Fibroblast of mammary gland (primary cell): ENCODE data around the gene TRPM3.

Experiments used
- DNase-seq: peaks from one replicate; pipeline ENCODE4 v3.0.0-alpha.2; 2010; ENCODE audit warnings: low read depth
- H3K4me3 ChIP-seq: 2 replicates; pipeline ENCODE4 v1.5.1; 2011; ENCODE audit warnings: low read depth, mild to moderate bottlenecking, low read length, moderate library complexity; ENCODE audit not compliant: control insufficient read depth
- TF ChIP-seq, protein P1 (sequence below): conservative IDR thresholded peaks from 2 replicates; pipeline ENCODE4 v1.5.1; 2011; ENCODE audit warnings: low read depth, low read length, inconsistent platforms; ENCODE audit not compliant: control insufficient read depth, insufficient read depth

TRPM3 gene

GRCh38 chr9:70852711-70853240 is 268.6 kb downstream of the TRPM3 start:
- H3K4me3 ChIP-seq, result no peak overlapping the region
- TF ChIP-seq, protein P1, sequence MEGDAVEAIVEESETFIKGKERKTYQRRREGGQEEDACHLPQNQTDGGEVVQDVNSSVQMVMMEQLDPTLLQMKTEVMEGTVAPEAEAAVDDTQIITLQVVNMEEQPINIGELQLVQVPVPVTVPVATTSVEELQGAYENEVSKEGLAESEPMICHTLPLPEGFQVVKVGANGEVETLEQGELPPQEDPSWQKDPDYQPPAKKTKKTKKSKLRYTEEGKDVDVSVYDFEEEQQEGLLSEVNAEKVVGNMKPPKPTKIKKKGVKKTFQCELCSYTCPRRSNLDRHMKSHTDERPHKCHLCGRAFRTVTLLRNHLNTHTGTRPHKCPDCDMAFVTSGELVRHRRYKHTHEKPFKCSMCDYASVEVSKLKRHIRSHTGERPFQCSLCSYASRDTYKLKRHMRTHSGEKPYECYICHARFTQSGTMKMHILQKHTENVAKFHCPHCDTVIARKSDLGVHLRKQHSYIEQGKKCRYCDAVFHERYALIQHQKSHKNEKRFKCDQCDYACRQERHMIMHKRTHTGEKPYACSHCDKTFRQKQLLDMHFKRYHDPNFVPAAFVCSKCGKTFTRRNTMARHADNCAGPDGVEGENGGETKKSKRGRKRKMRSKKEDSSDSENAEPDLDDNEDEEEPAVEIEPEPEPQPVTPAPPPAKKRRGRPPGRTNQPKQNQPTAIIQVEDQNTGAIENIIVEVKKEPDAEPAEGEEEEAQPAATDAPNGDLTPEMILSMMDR, result no peak
- DNase-seq, result peak; percentile 22

DNA sequence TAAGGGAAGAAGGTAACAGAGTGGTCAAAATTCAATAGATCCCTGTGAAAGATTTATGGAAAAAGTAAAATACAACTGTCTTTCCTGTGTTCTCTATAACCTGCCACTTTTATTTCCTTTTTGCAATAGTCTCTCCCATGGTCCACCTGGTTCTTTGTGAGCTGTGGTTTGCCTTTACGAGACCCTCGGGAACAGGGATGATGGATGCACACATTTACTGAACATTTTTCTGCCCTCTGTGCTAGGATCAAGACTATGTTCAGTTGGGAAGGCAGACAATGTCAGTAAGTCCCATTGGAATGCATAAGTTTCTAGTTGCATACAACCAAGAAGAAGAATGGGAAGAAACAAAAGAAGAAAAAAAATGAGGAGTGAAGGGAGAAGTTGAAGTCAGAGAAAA is 281.2 kb downstream of the TRPM3 start:
- DNase-seq, result no peak
- H3K4me3 ChIP-seq, result no peak overlapping the region
- TF ChIP-seq, protein P1, result no peak

DNA sequence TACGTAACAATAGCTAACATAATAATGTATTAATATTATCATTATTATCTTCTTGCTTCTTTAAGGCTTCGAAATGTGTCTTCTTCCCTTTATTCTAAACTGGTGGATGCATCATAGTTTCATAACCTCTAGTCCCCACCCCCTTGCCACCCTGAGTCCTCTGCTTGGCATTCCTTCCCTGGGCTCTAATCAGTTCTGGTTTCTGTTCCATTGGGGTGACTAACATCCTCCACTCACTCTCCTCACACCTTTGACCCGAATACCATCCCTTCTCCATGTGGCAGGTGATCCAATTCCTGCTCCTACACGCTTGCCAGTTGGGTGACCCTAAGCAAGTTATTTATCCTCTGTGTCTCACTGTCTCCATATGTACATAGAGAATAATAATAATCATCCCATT is 286.1 kb downstream of the TRPM3 start:
- no peak overlapping the region for H3K4me3 ChIP-seq
- DNase-seq, result peak; percentile 56
- TF ChIP-seq, protein P1, result no peak

- H3K4me3 ChIP-seq, result no peak overlapping the region
- TF ChIP-seq, protein P1, result no peak
- peak; percentile 68 for DNase-seq
These were observed 288.9 kb downstream of the TRPM3 start for GRCh38 chr9:70832492-70832891.

DNA sequence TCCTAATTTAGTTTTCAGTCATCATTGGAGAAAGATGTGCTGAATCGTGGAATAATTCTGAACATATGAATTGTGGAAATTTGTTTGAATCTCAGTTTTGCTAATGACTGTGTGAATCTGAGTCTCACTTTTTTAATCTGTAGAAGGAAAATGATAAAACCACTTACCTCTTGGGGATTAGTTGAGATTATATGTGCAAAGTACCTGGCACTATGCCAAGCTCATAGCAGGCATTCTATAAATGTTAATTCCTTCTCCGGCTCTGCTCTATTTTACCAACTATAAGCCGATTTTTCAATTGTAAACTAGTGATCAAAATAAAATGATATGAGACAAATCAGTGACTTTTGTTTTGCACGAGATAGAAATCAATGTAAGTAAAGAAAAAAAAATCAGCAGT is 290.8 kb downstream of the TRPM3 start:
- TF ChIP-seq, protein P1, result no peak
- DNase-seq, result no peak
- H3K4me3 ChIP-seq, result no peak overlapping the region

DNA sequence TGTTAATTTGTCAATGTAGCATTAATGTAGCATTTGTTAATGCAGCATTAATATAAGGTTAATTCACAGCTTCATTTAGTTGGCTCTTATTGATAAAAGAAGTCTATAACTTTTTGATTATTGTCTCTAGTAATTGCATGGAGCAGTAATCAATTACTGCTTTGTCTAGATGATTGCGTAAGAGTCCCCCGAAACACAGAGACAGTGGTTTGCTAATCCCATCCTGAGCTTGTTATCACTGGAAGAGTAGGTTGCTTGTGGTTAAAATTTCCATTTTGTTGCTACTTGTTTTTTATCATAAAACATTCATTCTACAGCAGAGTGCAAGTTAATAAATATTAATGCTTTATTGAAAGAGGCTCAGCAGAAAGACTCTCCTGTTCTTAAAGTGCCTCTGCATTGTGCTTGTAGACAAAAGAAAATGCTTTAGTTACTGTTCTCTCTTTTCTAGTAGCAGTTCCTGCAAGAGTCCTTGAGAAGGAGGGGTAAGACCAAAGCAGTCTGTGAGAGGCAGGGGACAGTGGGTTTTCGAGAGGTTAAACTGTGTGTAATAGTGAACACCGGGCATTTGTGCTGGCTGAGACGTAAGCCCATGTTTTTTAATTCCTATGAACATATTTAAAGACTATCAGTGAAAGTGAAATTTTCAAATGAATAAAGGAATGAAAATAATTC is 291.7 kb downstream of the TRPM3 start:
- no peak overlapping the region for H3K4me3 ChIP-seq
- TF ChIP-seq, protein P1, result no peak
- peak; percentile 6 for DNase-seq

GRCh38 chr9:70826562-70826961 is 294.9 kb downstream of the TRPM3 start:
- TF ChIP-seq, protein P1, result no peak
- DNase-seq, result no peak
- H3K4me3 ChIP-seq, result no peak overlapping the region
